ENCODE data around the gene SLC6A7.

DNA sequence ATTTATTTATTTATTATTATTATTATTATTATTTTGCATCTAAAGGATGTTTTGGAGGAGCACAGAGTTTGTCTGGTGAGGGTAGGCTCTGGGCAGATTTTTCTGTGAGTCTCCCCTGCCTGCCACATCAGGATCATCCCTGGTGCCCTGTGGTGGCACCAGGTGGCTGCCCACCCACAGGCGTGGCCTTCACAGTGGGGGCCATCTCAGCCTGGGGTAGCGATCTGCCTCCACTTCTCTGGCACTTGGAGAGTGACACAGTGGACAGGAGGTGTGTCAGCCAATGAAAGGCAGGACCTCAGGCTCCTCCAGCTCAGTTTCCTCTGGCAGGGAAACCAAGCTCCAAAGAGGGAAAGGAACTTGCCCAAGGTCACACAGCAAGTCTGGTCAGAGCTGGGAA lies 30.0 kb downstream of the SLC6A7 start:
- TF ChIP-seq, protein P1, sequence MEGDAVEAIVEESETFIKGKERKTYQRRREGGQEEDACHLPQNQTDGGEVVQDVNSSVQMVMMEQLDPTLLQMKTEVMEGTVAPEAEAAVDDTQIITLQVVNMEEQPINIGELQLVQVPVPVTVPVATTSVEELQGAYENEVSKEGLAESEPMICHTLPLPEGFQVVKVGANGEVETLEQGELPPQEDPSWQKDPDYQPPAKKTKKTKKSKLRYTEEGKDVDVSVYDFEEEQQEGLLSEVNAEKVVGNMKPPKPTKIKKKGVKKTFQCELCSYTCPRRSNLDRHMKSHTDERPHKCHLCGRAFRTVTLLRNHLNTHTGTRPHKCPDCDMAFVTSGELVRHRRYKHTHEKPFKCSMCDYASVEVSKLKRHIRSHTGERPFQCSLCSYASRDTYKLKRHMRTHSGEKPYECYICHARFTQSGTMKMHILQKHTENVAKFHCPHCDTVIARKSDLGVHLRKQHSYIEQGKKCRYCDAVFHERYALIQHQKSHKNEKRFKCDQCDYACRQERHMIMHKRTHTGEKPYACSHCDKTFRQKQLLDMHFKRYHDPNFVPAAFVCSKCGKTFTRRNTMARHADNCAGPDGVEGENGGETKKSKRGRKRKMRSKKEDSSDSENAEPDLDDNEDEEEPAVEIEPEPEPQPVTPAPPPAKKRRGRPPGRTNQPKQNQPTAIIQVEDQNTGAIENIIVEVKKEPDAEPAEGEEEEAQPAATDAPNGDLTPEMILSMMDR (IDR thresholded peaks at IDR 0.05; ENCODE audit: low read depth, low read length), result no peak
- no peak for TF ChIP-seq POLR2A (IDR thresholded peaks at IDR 0.05; ENCODE audit: extremely low read depth, insufficient read length)
- no peak for TF ChIP-seq MAX (IDR thresholded peaks at IDR 0.05; ENCODE audit: low read depth, low read length)
